Loucy (cell line): ENCODE measurements around the gene BRD1.
A peak's percentile ranks its signal among the peaks of the same experiment; 100 is the strongest.

Experiments
- H2AFZ ChIP-seq: fragments of 200-600 bp; sonication (generic); 2 replicates; pipeline ENCODE4 v1.6.0; 2016; ENCODE audit warnings: antibody characterized with exemption, mild to moderate bottlenecking, low read length, moderate library complexity
- H3F3A ChIP-seq: fragments of 200-600 bp; 2 replicates; pipeline ENCODE4 v1.6.0; 2016; ENCODE audit warnings: antibody characterized with exemption, low read depth, mild to moderate bottlenecking
- H3K27me3 ChIP-seq: fragments of 200-600 bp; sonication (generic); 2 replicates; pipeline ENCODE4 v1.6.1; 2014; ENCODE audit warnings: low read length, mild to moderate bottlenecking; ENCODE audit not compliant: insufficient read depth, poor library complexity, severe bottlenecking
- H3K36me3 ChIP-seq: fragments of 200-600 bp; sonication (generic); 2 replicates; pipeline ENCODE4 v1.6.1; 2016; ENCODE audit warnings: low read length; ENCODE audit not compliant: insufficient read depth
- H3K4me1 ChIP-seq: fragments of 200-600 bp; sonication (generic); 2 replicates; pipeline ENCODE4 v1.5.1; 2014; ENCODE audit warnings: low read length, mild to moderate bottlenecking; ENCODE audit not compliant: insufficient read depth, poor library complexity, severe bottlenecking
- H3K4me2 ChIP-seq: fragments of 200-600 bp; sonication (generic); 2 replicates; pipeline ENCODE4 v1.6.0; 2014; ENCODE audit warnings: antibody characterized with exemption, low read length, low read depth, mild to moderate bottlenecking; ENCODE audit not compliant: poor library complexity, severe bottlenecking
- H3K4me3 ChIP-seq: fragments of 200-600 bp; sonication (generic); 2 replicates; pipeline ENCODE4 v1.5.1; 2014; ENCODE audit warnings: low read length, mild to moderate bottlenecking, mixed read lengths; ENCODE audit not compliant: poor library complexity, severe bottlenecking
- H3K79me2 ChIP-seq: fragments of 200-600 bp; sonication (generic); 2 replicates; pipeline ENCODE4 v1.6.1; 2014; ENCODE audit warnings: low read length; ENCODE audit not compliant: insufficient read depth
- H3K9ac ChIP-seq: fragments of 200-600 bp; sonication (generic); 2 replicates; pipeline ENCODE4 v1.6.0; 2014; ENCODE audit warnings: mild to moderate bottlenecking, low read depth, low read length, moderate library complexity; ENCODE audit not compliant: poor library complexity, severe bottlenecking
- H3K9me2 ChIP-seq: fragments of 200-600 bp; sonication (generic); replicated peaks from 2 replicates; pipeline ENCODE4 v1.6.1; 2016; ENCODE audit warnings: low read depth, low read length, mixed read lengths
- H3K9me3 ChIP-seq: fragments of 200-600 bp; sonication (generic); 2 replicates; pipeline ENCODE4 v1.6.1; 2014; ENCODE audit warnings: mild to moderate bottlenecking, antibody characterized with exemption, low read length, low read depth; ENCODE audit not compliant: insufficient read depth
- H4K20me1 ChIP-seq: fragments of 200-600 bp; sonication (generic); 2 replicates; pipeline ENCODE4 v1.6.0; 2014; ENCODE audit warnings: antibody characterized with exemption, low read length, mild to moderate bottlenecking; ENCODE audit not compliant: insufficient read depth, poor library complexity, severe bottlenecking
- CTCF ChIP-seq: fragments of 200-600 bp; sonication (generic); conservative IDR thresholded peaks from 2 replicates; pipeline ENCODE4 v1.5.1; 2014; ENCODE audit warnings: mild to moderate bottlenecking, antibody characterized with exemption, low read length
- EZH2phosphoT487 ChIP-seq: fragments of 200-600 bp; IDR thresholded peaks from 2 replicates; pipeline ENCODE4 v1.6.1; 2018; ENCODE audit warnings: antibody characterized with exemption, mild to moderate bottlenecking, moderate library complexity, borderline replicate concordance

BRD1 gene

GRCh38 chr22:49733631-49734030 lies 94.0 kb downstream of the BRD1 start:
- Histone ChIP-seq H3K27me3 (no peaks in the 10 kb centered on the region), H3K4me2 (no peak overlapping the region), H3K9me3 (no peaks in the 10 kb centered on the region), H3K36me3 (no peaks in the 10 kb centered on the region), H2AFZ (no peak overlapping the region), H3K9ac (no peak overlapping the region), H4K20me1 (no peaks in the 10 kb centered on the region), H3K9me2 (no peaks in the 10 kb centered on the region), H3K79me2 (no peaks in the 10 kb centered on the region), H3K4me1 (peaks cover 7% of the 10 kb centered on the region), H3K4me3 (no peak overlapping the region), H3F3A (no peaks in the 10 kb centered on the region)
- TF ChIP-seq EZH2phosphoT487, result no peak

DNA sequence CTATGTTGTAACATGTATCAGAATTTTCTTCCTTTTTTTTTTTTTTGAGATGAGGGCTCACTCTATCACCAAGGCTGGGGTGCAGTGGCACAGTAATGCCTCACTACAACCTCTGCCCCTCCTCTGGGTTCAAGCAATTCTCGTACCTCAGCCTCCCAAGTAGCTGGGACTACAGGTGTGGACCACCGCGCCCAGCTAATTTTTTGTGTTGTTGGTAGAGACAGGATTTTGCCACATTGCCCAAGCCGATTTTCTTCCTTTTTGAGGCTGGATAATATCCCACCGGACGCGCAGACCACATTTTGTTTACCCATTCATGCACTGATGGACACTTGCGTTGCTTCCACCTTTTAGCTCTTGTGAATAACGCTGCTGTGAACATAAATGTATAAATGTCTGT lies 97.0 kb downstream of the BRD1 start:
- Histone ChIP-seq H3F3A (no peaks in the 10 kb centered on the region), H4K20me1 (no peaks in the 10 kb centered on the region), H3K9me3 (no peaks in the 10 kb centered on the region), H3K4me2 (no peak overlapping the region), H3K27me3 (no peaks in the 10 kb centered on the region), H3K9ac (no peak overlapping the region), H3K4me3 (no peak overlapping the region), H2AFZ (no peak overlapping the region), H3K4me1 (peaks cover 12% of the 10 kb centered on the region), H3K79me2 (no peaks in the 10 kb centered on the region), H3K9me2 (no peaks in the 10 kb centered on the region), H3K36me3 (no peaks in the 10 kb centered on the region)
- TF ChIP-seq EZH2phosphoT487 (no peak), CTCF (no peak)

DNA sequence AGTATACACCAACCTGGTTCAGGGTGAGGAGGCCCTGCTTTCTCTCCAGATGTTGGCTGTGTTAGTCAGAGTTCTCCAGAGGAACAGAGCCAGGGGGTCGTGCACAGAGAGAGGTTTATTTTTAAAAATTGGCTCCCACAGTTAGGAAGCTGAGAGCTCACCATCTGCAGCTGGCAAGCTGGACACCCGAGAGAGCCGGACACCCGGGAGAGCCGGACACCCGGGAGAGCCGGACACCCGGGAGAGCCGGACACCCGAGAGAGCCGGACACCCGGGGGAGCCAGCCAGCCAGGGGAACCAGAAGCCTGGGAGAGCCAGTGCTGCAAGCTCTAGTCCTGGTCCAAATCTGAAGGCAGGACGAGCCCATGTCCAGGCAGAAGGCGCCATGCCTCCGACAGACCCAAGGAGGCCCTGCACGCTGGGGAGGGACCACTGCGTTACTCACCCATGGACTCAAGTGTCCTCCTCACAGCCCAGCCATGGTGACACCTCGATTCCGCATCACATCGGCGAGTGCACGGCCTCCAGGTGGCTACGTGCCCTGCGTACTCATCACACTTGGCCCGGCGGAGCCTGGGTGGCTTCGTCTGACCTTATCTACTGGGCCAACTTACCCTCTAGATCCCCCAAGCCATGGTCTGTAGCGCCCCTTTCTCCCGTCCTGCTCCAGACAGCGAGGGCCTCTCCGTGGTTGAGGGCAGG lies 99.0 kb downstream of the BRD1 start:
- no peaks in the 10 kb centered on the region for H3F3A ChIP-seq
- H3K4me1 ChIP-seq, result peaks cover 9% of the 10 kb centered on the region
- TF ChIP-seq CTCF, result no peak
- TF ChIP-seq EZH2phosphoT487, result no peak
- H3K27me3 ChIP-seq, result no peaks in the 10 kb centered on the region
- H3K9me2 ChIP-seq, result no peaks in the 10 kb centered on the region
- no peaks in the 10 kb centered on the region for H4K20me1 ChIP-seq
- H3K79me2 ChIP-seq, result no peaks in the 10 kb centered on the region
- no peak overlapping the region for H3K9ac ChIP-seq
- no peaks in the 10 kb centered on the region for H3K9me3 ChIP-seq
- H2AFZ ChIP-seq, result no peak overlapping the region; the same call in 1 of the 2 replicates
- H3K36me3 ChIP-seq, result no peaks in the 10 kb centered on the region
- H3K4me3 ChIP-seq, result no peak overlapping the region
- H3K4me2 ChIP-seq, result peak overlapping the region; percentile 38
